Activated T-cell treated with anti-CD3 and anti-CD28 coated beads for 4 hours (primary cell): ENCODE results near the gene AGBL4.

Experiments used
- DNase-seq: peaks from one replicate; pipeline ENCODE4 v3.0.0-alpha.2; 2020

The AGBL4 gene

GRCh38 chr1:48939828-48940227 lies 1083.9 kb downstream of the AGBL4 start:
- DNase-seq, result no peak

GRCh38 chr1:48939042-48939441 lies 1084.7 kb downstream of the AGBL4 start:
- no peak for DNase-seq

- DNase-seq, result no peak
Observed at GRCh38 chr1:48937732-48938131, 1086.0 kb downstream of the AGBL4 start.

- no peak for DNase-seq
Observed at GRCh38 chr1:48936436-48936835, 1087.3 kb downstream of the AGBL4 start.

- DNase-seq, result no peak
Observed at GRCh38 chr1:48932366-48932765, 1091.4 kb downstream of the AGBL4 start.

- DNase-seq, result no peak
Observed at GRCh38 chr1:48931506-48932192, 1092.1 kb downstream of the AGBL4 start.

- DNase-seq, result no peak
Observed at GRCh38 chr1:48930011-48930410, 1093.7 kb downstream of the AGBL4 start.

GRCh38 chr1:48924099-48924498 lies 1099.7 kb downstream of the AGBL4 start:
- no peak for DNase-seq

GRCh38 chr1:48923116-48923515 lies 1100.6 kb downstream of the AGBL4 start:
- no peak for DNase-seq

- no peak for DNase-seq
Observed at GRCh38 chr1:48920851-48921250, 1102.9 kb downstream of the AGBL4 start.

GRCh38 chr1:48917901-48918603 lies 1105.7 kb downstream of the AGBL4 start:
- no peak for DNase-seq

GRCh38 chr1:48917070-48917454 lies 1106.7 kb downstream of the AGBL4 start:
- no peak for DNase-seq

- no peak for DNase-seq
Observed at GRCh38 chr1:48916130-48917069, 1107.4 kb downstream of the AGBL4 start.

- no peak for DNase-seq
Observed at GRCh38 chr1:48908606-48909005, 1115.1 kb downstream of the AGBL4 start.

GRCh38 chr1:48906729-48907128 lies 1117.0 kb downstream of the AGBL4 start:
- no peak for DNase-seq

GRCh38 chr1:48906164-48906563 lies 1117.6 kb downstream of the AGBL4 start:
- DNase-seq, result no peak

- no peak for DNase-seq
Observed at GRCh38 chr1:48903291-48903690, 1120.5 kb downstream of the AGBL4 start.

- no peak for DNase-seq
Observed at GRCh38 chr1:48898894-48899293, 1124.9 kb downstream of the AGBL4 start.

GRCh38 chr1:48889615-48890014 lies 1134.1 kb downstream of the AGBL4 start:
- no peak for DNase-seq

- DNase-seq, result no peak
Observed at GRCh38 chr1:48889082-48889481, 1134.7 kb downstream of the AGBL4 start.

- DNase-seq, result no peak
Observed at GRCh38 chr1:48887796-48888195, 1136.0 kb downstream of the AGBL4 start.

- no peak for DNase-seq
Observed at GRCh38 chr1:48882020-48882419, 1141.7 kb downstream of the AGBL4 start.

GRCh38 chr1:48878191-48878940 lies 1145.4 kb downstream of the AGBL4 start:
- DNase-seq, result no peak
